Effector CD8-positive, alpha-beta T cell (primary cell): Measurements from ENCODE around the gene WNT11.

Experiments
- DNase-seq: peaks from one replicate; lab custom pipeline; 2025; lab: John Stamatoyannopoulos, UW
- total RNA-seq, 4 experiments: gene quantifications; one replicate each; lab custom pipeline; 2026; lab: John Stamatoyannopoulos, UW

WNT11 gene
- total RNA-seq: 0 to 0.54 (median 0.19) reads per million in 4 experiments

DNA sequence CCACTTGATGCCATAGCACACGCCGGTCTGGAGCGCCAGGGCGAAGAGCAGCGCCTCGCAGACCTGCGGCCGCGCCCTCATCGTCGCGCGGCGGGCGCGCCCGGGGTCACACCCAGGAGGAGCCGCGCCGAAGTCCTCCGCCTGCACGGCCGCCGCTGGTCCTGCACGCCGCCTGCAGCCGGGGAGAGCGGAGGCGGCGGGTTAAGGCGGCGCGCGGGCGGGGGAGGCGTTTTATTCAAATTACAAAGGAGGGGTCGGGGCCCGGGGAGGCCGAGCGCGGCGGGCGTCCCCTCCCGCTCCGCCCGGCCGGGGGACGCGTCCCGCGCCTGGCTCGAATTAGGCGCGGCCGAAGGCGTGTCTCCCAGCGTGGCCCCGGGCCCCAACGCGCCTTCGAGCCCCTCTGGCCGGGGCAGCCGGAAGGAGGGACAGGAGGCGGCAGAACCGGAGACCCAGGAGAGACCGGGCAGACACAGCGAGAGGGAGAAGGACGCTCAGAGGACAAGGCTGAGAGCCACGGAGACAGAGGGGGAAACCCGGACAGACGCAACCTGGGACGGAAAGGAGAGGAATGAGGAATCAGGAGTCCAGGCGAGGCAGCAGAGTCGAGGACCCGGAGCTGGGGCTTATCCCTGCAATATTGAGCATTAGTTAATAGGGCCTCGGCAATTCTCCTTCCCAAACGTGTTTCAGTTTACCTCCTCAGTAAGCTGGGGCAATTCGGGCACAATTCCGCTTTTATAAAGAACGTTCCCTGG lies at the start of gene WNT11:
WNT11 (minus strand) TSS at position 176 of the 755 bp plus-strand sequence; CDS start at position 81, 95 bp downstream.
- no peak for DNase-seq

DNA sequence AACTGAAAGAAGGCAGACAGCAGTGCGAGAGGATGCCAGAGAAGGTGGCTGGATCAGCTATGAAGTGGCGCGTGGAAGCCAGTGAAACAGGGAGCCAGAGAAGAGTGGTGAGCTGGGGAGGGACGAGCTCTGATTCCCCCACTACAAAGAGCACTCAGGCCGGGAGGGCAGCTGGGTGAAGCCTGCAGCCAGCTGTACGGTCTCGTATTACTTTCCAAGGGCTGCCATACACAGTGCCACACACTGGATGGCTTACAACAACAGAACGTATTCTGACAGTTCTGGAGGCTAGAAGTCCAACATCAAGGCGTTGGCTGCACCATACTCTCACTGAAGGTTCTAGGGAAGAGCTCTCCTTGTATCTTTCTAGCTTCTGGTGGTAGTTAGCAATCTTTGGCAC lies 47.1 kb upstream of the WNT11 start:
- DNase-seq: no peak

DNA sequence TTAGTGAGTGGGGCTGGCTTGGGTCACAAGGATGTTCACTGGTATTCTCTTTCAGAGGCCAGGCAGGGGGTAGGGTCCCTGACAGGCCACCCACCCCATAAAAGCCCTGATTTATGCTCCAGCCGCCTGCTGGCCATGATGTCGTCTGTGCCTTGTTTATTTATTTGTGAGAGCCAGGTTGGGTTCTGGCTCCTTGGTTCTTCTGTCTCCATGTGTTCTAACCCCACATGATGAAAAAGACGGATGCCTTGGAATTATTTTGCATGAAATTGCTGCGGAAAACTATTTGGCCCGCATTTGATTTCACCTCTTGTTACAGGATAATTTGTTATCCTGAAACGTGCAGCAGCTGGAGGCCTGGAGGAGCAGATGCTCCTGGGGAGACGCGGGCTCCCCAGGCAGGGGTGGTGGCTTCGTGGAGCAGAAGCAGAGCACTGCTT lies 46.3 kb upstream of the WNT11 start:
- no peak for DNase-seq

DNA sequence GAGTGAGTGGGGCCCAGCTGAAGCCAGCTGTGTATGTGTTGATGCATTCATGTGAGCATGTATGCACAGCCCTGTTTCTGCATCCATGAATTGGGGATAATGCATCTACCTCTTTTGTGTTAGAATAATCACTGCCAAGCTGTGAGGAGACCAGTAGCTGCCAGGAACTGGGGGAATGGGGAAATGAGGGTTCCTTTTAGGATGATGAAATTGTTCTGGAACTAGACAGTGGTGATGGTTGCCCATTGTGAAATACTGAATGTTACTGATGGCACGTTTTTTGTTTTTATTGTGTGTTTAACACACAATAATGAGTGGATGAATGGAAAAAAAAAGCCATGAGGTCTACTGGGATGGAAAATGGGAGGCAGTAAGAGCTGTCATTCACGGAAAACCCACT lies 45.3 kb upstream of the WNT11 start:
- DNase-seq: no peak

DNA sequence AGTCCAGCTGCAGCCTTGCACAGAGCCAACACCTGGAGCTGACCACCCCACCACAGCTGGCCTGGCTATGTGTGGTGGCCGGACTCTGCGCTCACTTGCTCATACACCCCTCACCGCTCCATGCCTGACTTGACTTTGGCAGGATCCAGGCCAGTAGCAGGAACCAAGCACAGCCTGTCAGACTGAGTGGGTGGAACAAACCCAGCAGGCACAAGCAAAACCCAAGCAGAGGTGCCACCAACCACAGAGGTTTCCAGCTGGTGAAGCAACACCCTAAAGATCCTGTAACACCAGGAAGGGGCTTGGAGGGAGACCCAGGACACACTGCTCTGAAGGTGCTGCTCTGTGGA lies 44.9 kb upstream of the WNT11 start:
- DNase-seq: no peak

DNA sequence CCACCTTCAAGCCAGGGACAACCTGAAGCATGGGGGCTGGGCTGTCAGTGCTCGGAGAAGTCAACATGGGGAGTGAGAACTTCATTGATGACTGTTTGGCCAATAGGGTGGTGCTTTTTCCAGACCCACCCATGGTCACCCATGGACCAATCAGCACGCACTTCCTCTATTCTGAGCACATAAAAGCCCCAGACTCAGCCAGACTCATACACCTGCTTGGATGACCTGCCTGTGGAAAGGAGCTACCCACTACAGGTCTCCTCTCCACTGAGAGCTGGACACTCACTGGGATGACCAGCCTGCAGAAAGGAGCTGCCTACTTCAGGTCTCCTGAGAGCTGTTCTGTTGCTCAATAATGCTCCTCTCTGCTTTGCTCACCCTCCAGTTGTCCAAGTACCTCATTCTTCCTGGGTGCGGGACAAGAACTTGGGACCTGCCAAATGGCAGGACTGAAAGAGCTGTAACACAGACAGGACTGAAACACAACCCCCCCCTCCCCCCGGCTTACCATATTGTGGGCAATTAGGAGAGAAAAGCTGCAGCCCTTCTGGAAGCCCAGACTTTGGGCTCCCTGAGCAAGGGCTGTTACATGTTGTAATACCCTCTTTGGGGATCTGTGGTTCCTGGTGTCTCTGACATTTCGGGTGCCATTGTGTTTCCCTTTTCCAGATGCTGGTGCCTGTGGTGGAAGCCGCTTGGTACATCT lies 44.4 kb upstream of the WNT11 start:
- no peak for DNase-seq

DNA sequence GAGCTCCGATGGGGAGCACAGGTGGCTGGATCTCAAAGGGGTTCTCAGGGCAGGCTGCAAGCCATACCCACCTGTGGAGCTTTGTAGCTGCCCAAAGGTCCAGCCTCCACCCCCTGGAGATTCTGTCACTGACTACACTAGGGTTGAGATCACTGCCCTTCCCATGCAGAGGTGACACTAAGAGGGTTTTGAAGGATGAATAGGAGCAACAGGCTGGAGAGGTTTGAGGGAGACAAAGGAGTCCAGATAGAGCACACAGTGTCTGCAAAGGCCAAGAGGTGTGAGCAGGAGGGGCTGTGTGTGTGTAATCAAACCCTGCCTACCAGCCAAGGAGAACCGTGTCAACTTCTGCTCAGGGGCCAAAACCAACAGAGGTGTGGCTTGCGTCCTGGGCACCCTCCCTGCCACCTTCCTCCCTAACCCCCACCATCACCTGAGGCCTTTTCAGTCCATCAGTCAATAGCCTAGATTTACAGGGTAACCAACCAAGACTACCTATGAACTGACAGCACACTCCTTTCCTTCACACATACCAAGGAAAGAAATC lies 43.0 kb upstream of the WNT11 start:
- DNase-seq: no peak

DNA sequence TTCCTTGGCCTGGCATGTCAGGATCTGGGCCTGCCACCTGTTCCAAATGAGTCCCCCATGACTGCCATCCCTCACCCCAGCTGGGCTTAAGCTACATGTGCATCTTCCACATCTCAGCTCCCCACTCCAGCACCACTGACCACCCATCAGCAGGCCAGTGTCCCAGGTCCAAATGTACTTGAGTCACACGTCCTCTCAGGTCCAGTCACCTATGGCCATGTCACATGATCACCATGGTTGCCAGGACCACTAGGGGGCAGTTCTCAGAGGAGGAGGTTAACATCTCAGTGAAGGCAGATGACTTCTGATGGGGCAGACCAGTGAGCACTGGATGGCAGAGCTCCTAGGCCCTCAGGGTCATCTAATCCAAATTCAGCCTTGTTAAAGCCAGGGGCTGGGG lies 41.9 kb upstream of the WNT11 start:
- DNase-seq: no peak

DNA sequence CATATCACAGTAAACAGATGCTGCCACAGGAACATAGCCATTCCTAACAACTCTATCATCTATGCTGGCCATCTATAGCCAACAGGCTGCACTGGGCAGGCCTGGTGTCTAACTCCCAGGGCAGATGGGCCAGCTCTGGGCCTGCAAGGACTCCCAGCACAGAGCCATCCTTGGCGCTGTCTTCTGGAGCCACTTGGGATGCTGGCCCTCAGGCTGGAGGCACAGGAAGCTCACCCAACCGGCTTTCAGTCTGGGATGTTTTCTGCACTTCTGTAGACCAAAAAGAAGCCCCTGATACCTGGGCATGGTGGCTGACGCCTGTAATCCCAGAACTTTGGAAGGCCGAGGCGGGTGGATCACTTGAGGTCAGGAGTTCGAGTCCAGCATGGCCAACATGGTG lies 40.8 kb upstream of the WNT11 start:
- no peak for DNase-seq

DNA sequence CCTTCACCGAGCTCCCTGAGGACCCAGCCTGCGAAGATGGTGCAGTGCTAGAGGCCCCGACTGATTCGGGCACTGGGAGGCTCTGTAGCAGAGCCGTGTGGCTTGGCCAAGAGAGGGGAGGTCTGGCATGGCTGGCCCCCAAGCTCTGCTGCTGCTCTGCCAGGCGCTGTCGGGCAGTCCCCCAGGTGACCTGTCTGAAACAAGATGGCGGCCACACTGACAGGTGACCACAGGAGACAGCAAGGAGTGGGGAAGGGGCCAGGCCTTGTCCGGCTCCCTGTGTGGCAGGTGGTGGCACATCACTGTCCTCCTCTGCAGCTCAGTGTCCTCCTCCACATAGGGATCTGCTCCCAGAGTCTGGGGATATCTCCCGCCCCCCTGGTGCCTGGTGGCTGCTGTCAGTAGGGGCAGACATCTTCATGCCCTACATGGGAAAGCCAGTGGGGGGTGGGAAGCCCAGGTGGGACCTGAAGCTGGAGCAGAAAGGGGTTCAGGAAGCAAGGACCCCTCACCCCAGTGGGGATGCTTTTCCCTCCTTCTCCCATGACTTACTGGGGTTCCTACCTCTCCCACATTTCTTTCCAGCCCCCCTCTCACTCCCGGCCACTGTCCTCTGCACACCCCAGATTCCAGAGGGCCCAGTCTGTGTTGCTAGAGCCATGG lies 40.1 kb upstream of the WNT11 start:
- DNase-seq: no peak

DNA sequence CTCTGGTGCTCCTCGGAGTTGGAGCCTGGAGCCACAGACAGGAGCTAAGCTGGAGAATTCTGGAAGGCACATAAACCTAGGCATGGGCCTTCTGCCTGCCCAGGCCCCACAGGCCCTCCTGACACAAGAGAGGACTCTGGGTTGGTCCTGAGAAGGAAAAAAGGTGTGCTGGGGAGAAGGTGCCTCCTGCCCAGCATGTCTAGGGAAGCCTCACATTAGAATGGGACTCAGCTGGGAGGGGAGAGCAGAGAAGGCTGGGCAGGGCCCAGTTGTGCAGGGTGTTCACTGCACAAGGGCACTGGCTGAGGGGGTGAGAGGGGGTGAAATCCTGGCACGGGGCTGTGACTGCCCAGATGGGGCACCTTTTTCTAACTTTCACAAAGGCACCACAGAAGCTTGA lies 39.4 kb upstream of the WNT11 start:
- DNase-seq: no peak

DNA sequence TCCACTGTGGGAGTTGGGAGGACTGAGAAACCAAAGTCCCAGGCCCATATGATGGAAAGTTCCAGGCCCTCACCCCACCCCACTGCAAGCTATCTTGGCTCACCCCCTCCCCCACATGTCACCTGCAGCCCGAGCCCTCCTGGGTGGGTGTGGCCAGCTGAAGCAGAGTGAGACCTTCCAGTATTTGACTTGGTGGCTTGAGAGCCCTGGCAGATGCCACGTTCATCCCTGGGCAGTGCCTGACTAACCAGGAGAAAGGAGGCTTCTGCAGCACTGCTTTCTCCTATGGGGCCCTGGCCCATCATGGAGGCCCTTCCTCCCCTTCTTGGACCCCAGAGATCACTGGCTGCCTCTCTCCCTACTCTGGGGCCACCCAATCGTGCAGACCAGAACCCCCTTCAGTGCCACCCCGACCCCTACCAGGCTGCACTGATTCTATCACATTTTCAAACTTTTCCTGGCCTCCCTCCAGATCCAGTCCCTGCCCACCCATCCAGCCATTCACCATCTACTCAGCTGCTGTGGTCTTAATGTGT lies 38.1 kb upstream of the WNT11 start:
- no peak for DNase-seq

DNA sequence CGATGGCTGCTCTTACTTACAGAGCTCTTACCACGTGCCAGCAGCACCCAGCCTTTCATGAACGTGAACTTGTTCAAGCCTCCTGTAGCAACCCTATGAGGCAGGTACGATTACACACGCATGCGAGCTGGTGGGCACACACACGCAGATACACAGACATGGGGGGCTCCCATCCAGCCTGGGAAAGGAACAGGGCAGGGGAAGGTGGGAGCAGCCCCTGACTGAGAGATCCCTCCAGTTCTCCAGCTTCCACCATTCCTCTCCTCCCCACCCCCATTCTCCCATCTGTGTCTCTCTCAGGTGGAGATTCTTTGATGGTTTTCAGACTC lies 37.6 kb upstream of the WNT11 start:
- DNase-seq: no peak

DNA sequence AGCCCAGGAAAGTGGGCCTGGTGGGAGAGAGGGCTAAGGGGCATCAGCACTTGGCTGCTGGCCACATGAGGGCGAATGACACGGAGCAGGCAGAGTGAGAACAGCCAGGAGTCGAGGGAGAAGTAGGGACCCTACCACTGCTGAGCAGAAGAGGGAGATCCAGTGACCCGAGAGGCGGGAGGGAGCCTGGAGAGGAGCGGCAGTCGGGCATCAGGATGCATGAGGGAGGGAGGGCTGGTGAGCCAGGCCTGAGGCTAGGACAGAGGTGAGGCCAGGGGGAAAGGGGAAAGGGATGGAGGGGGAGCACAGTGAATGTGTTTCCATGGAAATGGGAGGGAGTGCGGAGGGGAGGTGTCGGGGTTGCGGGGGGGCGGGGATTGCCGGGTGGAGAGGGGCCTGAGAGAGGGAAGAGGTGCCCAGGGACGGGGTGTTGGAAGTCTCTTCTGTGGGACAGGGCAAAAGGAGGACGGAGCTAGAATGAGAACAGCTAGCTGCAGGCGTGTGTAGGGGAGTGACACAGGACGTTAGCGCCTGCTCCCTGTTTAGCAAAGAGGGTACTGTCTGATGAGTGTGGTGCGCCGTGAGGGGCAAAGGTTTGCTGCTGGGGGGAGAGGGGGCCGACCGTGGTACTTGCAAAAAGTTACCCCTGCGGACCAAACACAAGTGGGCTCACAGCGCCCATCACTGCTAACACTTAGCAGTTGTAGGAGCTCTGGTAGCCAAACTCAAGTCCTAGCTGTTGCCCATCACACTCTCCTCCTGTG lies 37.1 kb upstream of the WNT11 start:
- DNase-seq: no peak

DNA sequence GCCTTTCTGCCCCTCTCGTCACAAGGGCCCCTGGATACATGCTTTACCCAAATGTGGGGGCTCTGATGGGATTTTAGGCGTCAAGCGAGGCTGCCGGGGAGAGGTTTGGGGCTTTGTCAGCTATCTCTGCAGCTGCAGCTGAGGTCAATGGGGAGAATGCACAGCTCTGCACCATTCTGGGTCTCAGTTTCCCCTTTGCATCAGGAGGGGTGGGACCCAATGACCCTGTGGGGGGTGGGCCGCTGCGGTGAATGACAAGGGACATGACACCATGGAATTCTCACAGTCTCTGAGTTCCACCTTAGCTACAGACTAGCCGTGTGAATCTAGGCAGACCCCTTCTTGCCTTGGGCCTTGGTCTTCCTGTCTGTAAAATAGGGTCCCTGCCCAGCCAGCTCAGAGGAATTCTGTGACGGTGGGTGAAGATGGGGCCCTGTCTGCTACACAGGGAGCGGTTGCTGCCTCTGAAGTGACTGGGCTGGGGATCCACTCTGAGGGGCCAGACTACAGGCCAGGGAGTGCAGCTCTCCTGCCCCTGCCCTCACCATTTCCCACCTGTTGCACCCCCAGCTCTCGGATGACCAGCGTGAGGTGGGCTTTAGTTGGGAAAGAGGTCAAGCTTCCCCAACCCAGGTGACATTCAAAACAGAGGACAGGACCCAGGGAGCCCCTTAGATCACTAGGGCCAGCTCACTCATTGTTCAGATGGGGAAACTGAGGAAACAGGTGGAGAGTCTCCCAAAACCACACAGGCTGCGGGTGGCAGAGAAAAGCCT lies 35.9 kb upstream of the WNT11 start:
- no peak for DNase-seq

DNA sequence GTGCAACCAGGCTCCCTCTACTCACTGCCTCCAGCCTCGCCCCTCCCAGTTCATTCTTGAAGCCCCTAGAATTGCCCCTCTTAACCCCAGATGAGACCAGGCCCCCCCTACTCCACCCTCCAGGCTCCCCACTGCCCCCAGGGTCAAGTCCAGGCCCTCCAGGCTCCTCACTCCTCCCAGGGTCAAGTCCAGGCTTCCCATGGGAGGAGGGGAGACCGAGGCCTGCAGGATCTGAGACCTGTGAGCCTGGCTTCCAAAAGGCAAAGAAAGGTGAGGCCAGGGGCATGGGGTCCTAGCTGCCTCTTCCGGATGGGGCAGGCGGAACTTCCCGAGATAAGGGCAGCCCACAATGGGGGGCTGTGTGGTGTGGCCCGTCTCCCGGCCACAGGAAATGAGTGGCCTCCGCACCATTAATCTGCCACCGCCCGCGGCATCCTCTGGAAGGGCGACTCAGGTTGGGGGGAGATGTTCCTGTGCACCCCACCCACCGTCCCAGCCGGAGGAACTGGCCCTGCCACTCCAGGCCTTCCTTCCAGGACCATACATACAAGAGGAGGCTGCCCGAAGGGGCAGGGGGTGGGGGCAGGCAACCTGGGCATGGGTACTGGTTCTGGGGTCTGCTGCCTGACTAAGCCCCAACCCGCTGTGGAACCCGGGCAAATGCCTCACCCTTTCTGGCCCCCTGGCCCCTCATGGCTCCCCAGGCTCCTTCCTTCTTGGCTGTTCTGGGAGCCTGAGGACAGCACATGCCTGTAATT lies 35.1 kb upstream of the WNT11 start:
- no peak for DNase-seq

DNA sequence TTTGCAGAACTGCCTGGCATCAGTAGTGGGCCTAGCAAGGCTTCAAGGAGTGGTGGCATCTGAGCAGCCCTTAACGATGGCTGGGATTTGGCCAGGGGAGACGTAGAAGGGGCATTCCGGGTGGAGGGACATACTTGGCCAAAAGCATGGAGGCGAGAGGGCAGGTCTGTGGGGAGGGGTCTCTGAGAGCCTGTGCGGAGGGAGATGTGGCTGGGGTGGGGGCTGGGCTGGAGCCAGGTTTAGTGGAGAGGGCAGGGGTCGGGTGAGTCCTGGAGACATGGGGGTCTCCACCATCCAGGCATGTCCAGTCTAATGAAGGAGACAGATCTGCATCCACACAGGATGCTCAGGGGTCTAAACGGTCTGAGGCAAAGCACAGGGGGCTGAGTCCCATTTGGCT lies 34.4 kb upstream of the WNT11 start:
- no peak for DNase-seq

DNA sequence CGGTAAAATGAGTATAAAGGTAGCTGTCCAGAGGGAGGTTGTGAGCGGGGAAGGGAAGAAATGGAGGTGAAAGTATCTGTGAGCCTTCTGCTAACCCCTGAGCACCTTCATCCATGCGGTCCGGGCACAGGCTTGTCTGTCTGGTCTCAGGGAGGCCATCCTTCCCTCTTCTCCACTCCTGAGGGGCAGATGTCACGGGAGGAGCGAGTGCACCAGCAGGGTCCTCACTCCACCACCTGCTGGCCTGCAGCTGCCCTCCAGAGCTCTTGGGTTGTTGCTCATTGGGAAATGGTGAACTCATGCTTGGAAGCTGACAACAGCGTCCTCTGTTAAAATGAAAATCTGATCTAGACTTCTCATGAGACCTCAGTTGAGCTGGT lies 33.8 kb upstream of the WNT11 start:
- DNase-seq: no peak

DNA sequence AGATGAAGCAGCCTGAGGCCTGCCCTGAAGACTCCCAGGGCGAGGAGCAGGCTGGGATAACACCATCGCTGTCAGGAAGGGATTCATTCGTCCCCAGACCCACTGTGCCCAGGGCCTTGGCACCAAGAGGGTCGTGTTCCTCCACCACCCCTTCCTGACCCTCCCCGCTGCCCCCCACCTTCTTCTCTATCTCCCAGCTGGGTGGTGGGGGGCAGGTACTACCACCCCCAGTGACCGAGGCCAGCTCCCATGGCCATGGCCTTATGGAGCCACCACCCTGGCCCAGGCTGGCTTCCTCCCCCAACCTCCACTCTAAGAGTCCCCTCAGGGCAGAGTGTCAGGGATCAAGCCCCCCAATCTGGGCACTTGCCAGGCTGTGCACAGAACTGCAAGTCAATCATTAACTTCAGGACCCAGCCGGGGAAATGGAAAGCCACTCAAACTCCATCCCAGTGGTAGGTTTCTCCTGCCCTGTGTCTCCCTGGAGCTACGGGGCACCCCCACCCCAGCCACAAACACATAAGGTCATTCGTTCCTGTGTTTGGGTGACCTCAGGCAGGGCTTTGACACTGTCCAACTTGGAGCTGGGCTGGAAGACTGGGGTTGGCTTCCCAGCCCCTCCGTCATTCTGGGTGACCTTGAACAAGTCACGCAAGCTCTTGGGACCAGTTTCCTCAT lies 33.3 kb upstream of the WNT11 start:
- DNase-seq: no peak

DNA sequence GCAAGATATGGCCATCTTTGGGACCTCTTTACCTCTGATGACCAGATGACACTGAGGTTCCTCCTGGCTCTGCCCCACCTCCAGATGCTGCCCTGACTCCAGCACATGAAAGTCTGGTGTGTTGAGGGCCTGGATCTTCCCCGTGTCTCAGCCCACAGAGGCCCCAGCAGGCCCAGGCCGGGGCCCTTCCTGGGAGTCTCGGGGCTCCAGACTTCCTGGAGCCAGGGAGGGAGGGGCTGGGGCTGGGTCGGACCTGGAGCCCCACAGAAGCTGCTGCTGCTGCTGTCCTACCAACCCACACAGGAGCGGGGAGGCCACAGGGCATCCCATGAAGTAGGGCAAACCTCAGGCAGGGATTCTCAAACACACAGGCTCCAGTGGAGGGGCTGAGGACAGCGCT lies 32.2 kb upstream of the WNT11 start:
- no peak for DNase-seq
